ENCODE data around the gene SPPL3. TPM values are rescaled to one million over a fixed set of nuclear protein-coding genes. Genes with fewer than 3 reads are reported as not detected.

The SPPL3 gene
- polyA plus RNA-seq, 1 of the 3 experiments (the other 2 are of a cell fraction), result 18.8 TPM

GRCh38 chr12:120783197-120783596 lies 121.0 kb downstream of the SPPL3 start (continued):
- TF ChIP-seq PBX3 (IDR thresholded peaks at IDR 0.05) (peak; percentile 33; the same call in 1 of the 2 replicates), GATA2 (CRISPR knock-in tag; IDR thresholded peaks at IDR 0.05) (no peak), TAF1 (IDR thresholded peaks at IDR 0.05; ENCODE audit: borderline replicate concordance, low read depth, low read length) (no peak), CTCF (IDR thresholded peaks at IDR 0.05) (no peak), JUND (IDR thresholded peaks at IDR 0.05) (peak; percentile 59; the same call in 1 of the 2 replicates), EP300 (IDR thresholded peaks at IDR 0.05; ENCODE audit: borderline replicate concordance in 1 of 2, low read depth in 1 of 2, low read length in 1 of 2) (peak in 1 of 2 experiments; percentile 27; a peak in 1 of 4 replicates), FOXM1 (IDR thresholded peaks at IDR 0.05; ENCODE audit: low read depth) (peak; percentile 63; the same call in 1 of the 2 replicates), GABPA (IDR thresholded peaks at IDR 0.05; ENCODE audit: low read depth) (peak; percentile 31; the same call in 1 of the 2 replicates), RFX5 (IDR thresholded peaks at IDR 0.05; ENCODE audit: low read length) (no peak), IRF3 (IDR thresholded peaks at IDR 0.05; ENCODE audit: low read depth, low read length) (no peak), MXI1 (IDR thresholded peaks at IDR 0.05; ENCODE audit: low read depth, low read length) (no peak), MEF2A (IDR thresholded peaks at IDR 0.05; ENCODE audit: borderline replicate concordance, low read depth) (no peak), RAD21 (IDR thresholded peaks at IDR 0.05; ENCODE audit: low read length) (no peak), FOXJ3 (CRISPR knock-in tag; IDR thresholded peaks at IDR 0.05) (no peak), SMC3 (IDR thresholded peaks at IDR 0.05; ENCODE audit: low read depth, low read length) (no peak), ELF1 (IDR thresholded peaks at IDR 0.05) (peak; percentile 27; the same call in 1 of the 2 replicates), TCF12 (IDR thresholded peaks at IDR 0.05) (peak; percentile 61), USF2 (IDR thresholded peaks at IDR 0.05; ENCODE audit: borderline replicate concordance, low read depth, low read length) (no peak), ZBTB33 (IDR thresholded peaks at IDR 0.05; ENCODE audit: borderline replicate concordance, low read depth) (no peak), EZH2phosphoT487 (IDR thresholded peaks at IDR 0.05; ENCODE audit: borderline replicate concordance, low read depth) (no peak), RCOR1 (IDR thresholded peaks at IDR 0.05; ENCODE audit: low read length) (no peak), RXRA (IDR thresholded peaks at IDR 0.05; ENCODE audit: borderline replicate concordance, low read depth) (no peak), CHD2 (IDR thresholded peaks at IDR 0.05; ENCODE audit: low read length, partially characterized antibody) (no peak)
